SJCRH30 (cell line): ENCODE results near the gene B3GALT4. TPM values are rescaled to one million over a fixed set of nuclear protein-coding genes. Genes with fewer than 3 reads are reported as not detected.

Experiments used
- DNase-seq, 2 experiments: peaks; one replicate each; pipeline ENCODE4 v3.0.0-alpha.2; 2015 to 2020
- H3K27ac ChIP-seq: fragments of 250-450 bp; sonication (Bioruptor Pico); 2 replicates; pipeline ENCODE4 v1.5.1; 2020; ENCODE audit warnings: mild to moderate bottlenecking, moderate library complexity
- H3K27me3 ChIP-seq: fragments of 250-450 bp; sonication (Bioruptor Pico); 2 replicates; pipeline ENCODE4 v1.5.1; 2020; ENCODE audit warnings: mild to moderate bottlenecking, moderate library complexity
- H3K36me3 ChIP-seq: fragments of 250-450 bp; sonication (Bioruptor Pico); 2 replicates; pipeline ENCODE4 v1.5.1; 2020; ENCODE audit warnings: mild to moderate bottlenecking, moderate library complexity
- H3K4me1 ChIP-seq: fragments of 250-450 bp; sonication (Bioruptor Pico); 2 replicates; pipeline ENCODE4 v1.5.1; 2020; ENCODE audit warnings: mild to moderate bottlenecking, moderate library complexity
- H3K4me3 ChIP-seq: fragments of 250-450 bp; sonication (Bioruptor Pico); 2 replicates; pipeline ENCODE4 v1.5.1; 2020; ENCODE audit warnings: mild to moderate bottlenecking, moderate library complexity
- H3K9me3 ChIP-seq: fragments of 250-450 bp; sonication (Bioruptor Pico); replicated peaks from 2 replicates; pipeline ENCODE4 v1.5.1; 2020; ENCODE audit warnings: mild to moderate bottlenecking, moderate library complexity
- total RNA-seq: library from RNA; depleted of rRNA; stranded (reverse); fragments of >200 nt; shearing (Covaris generic); gene quantifications from 2 replicates; pipeline ENCODE4 v1.2.3, GENCODE V29; 2014; rRNA removed

The B3GALT4 gene
- total RNA-seq, result 0.84 and 0.95 TPM in 2 replicates

- H3K36me3 ChIP-seq, result peaks cover 61% of the 10 kb centered on the region
- H3K4me3 ChIP-seq, result no peak within 1 kb of the TSS
- no peaks in the 10 kb centered on the region for H3K27me3 ChIP-seq
- H3K27ac ChIP-seq, result no peak within 1 kb of the TSS
- peaks cover 7% of the 10 kb centered on the region for H3K4me1 ChIP-seq
- no peaks in the 10 kb centered on the region for H3K9me3 ChIP-seq
- DNase-seq, result peak; percentile 42 to 43
Measured at GRCh38 chr6:33276864-33277662, at the start of gene B3GALT4. Gene B3GALT4, plus strand, starts transcription at chr6:33277123. Its CDS starts 297 bp downstream, at chr6:33277420.

DNA sequence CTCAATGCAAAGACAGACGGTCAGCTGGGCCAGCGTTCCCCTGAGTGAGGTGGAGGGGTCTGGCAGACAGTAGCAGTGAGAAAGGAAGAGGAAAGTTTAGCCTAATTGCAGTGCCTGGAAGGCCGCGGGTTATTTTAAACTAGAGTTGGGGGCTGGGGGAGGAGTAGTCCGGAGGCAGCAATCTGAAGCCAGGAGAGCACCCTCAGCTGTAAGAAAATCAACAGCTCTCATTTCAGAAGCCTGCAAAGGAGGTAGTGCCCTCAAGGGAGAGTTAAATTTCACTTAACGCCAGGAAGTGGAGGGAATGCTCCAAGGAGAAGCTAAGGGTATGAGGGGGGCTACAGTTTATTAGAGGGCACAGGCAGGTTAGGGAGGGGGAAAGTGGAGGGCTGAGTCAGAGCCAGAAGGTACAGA is 41.7 kb upstream of the B3GALT4 start:
- Histone ChIP-seq H3K36me3 (no peaks in the 10 kb centered on the region), H3K9me3 (no peaks in the 10 kb centered on the region), H3K27me3 (no peaks in the 10 kb centered on the region; the same call in 1 of the 2 replicates), H3K4me3 (no peak overlapping the region), H3K27ac (no peak overlapping the region), H3K4me1 (no peaks in the 10 kb centered on the region)
- DNase-seq, result no peak

DNA sequence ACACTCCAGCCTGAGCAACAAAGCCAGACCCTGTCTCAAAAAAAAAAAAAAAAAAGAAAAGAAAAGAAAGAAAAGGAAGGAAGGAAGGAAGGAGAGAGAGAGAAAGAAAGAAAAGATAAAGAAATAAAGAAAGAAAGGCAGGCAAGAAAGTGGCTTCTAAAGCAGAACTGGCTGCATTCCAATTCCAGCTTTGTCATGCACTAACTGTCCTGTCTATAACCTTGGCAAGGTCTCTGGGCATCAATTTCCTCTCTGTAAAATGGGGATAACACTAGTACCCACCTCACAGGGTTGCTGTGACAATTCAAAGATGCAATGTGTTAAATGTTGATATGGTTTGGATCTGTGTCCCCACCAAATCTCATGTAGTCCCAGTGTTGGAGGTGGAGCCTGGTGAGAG is 40.6 kb upstream of the B3GALT4 start:
- Histone ChIP-seq H3K36me3 (no peaks in the 10 kb centered on the region), H3K4me3 (no peak overlapping the region), H3K4me1 (no peaks in the 10 kb centered on the region), H3K27ac (no peak overlapping the region), H3K9me3 (no peaks in the 10 kb centered on the region), H3K27me3 (no peaks in the 10 kb centered on the region; the same call in 1 of the 2 replicates)
- no peak for DNase-seq

DNA sequence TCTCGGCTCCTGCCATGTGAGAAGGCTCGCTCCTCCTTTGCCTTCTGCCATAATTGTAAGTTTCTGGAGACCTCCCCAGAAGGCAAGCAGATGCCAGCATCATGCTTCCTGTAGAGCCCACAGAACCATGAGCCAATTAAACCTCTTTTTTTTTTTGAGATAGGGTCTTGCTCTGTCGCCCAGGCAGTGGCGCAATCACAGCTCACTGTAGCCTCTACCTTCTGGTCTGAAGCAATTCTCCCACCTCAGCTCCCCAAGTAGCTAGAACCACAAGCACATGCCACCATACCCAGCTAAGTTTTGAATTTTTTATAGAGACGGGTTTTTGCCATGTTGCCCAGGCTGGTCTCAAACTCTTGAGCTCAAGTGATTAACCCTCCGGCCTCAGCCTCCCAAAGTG is 40.1 kb upstream of the B3GALT4 start:
- H3K4me1 ChIP-seq, result no peaks in the 10 kb centered on the region
- peaks cover under 1% of the 10 kb centered on the region; the same call in 1 of the 2 replicates for H3K27me3 ChIP-seq
- H3K9me3 ChIP-seq, result no peaks in the 10 kb centered on the region
- DNase-seq, result no peak
- no peak overlapping the region for H3K27ac ChIP-seq
- no peak overlapping the region for H3K4me3 ChIP-seq
- no peaks in the 10 kb centered on the region for H3K36me3 ChIP-seq

- no peak overlapping the region for H3K27ac ChIP-seq
- H3K4me1 ChIP-seq, result no peaks in the 10 kb centered on the region
Measured at GRCh38 chr6:33237741-33238140, 39.2 kb upstream of the B3GALT4 start.

DNA sequence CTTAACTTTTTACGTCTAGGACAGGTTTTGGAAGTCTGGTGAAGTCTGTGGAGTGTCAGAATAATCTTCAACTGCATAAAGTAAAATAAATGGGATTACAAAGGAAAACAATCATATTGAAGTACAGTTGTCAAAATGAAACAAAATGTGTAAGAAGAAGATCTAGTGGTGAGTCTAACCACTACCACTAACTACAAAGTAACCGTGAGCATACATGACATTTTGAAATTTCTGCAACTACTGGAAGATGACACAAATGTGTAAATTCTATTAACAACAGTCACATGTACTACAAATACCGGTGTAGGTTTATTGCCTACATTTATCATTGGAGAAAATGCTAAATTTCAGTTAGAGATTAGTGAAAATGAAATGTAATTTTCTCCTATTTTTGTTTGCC is 35.0 kb upstream of the B3GALT4 start:
- H3K36me3 ChIP-seq, result no peaks in the 10 kb centered on the region
- no peaks in the 10 kb centered on the region for H3K9me3 ChIP-seq
- no peak for DNase-seq
- no peak overlapping the region for H3K4me3 ChIP-seq
- H3K27me3 ChIP-seq, result peaks cover 3% of the 10 kb centered on the region; the same call in 1 of the 2 replicates
- H3K4me1 ChIP-seq, result no peaks in the 10 kb centered on the region
- H3K27ac ChIP-seq, result no peak overlapping the region

More at GRCh38 chr6:33237741-33238140, 39.2 kb upstream of the B3GALT4 start:
- DNase-seq, result no peak
- Histone ChIP-seq H3K4me3 (no peak overlapping the region), H3K9me3 (no peaks in the 10 kb centered on the region), H3K36me3 (no peaks in the 10 kb centered on the region), H3K27me3 (peaks cover 3% of the 10 kb centered on the region; the same call in 1 of the 2 replicates)

DNA sequence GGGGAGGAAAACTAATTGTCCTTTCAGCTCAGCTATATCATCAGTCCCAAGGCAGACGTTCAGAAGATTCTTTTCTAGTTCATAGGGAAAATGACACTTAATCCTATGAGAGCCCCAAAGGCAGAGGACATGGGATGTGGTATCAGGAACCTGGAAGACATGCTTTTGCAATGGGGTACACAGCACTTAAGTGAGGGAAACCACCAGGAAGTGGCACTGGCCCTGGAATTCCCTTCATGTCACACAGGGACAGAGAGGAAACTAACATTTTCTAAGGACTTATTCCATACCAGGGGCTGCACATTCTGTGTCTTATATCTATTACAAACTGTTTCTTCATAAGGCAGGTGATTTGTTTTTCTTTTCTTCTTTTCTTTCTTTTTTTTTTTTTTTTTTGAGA is 33.4 kb upstream of the B3GALT4 start:
- peaks cover 3% of the 10 kb centered on the region; the same call in 1 of the 2 replicates for H3K27me3 ChIP-seq
- no peaks in the 10 kb centered on the region for H3K36me3 ChIP-seq
- no peak overlapping the region for H3K27ac ChIP-seq
- H3K4me3 ChIP-seq, result no peak overlapping the region
- no peaks in the 10 kb centered on the region for H3K9me3 ChIP-seq
- H3K4me1 ChIP-seq, result no peaks in the 10 kb centered on the region; the same call in 1 of the 2 replicates
- DNase-seq, result no peak

- no peaks in the 10 kb centered on the region for H3K36me3 ChIP-seq
- DNase-seq, result peak; percentile 86 to 94
- H3K27me3 ChIP-seq, result no peaks in the 10 kb centered on the region
- H3K9me3 ChIP-seq, result no peaks in the 10 kb centered on the region
- H3K4me1 ChIP-seq, result no peaks in the 10 kb centered on the region; the same call in 1 of the 2 replicates
- H3K27ac ChIP-seq, result peak overlapping the region; percentile 65
- H3K4me3 ChIP-seq, result peak overlapping the region; percentile 64
Measured at GRCh38 chr6:33247977-33248642, 28.8 kb upstream of the B3GALT4 start.

- H3K4me3 ChIP-seq, result peak overlapping the region; percentile 64
- DNase-seq, result no peak
- H3K9me3 ChIP-seq, result no peaks in the 10 kb centered on the region
- H3K36me3 ChIP-seq, result no peaks in the 10 kb centered on the region
- peak overlapping the region; percentile 65 for H3K27ac ChIP-seq
- no peaks in the 10 kb centered on the region; the same call in 1 of the 2 replicates for H3K4me1 ChIP-seq
- no peaks in the 10 kb centered on the region for H3K27me3 ChIP-seq
Measured at GRCh38 chr6:33248643-33248931, 28.3 kb upstream of the B3GALT4 start.

DNA sequence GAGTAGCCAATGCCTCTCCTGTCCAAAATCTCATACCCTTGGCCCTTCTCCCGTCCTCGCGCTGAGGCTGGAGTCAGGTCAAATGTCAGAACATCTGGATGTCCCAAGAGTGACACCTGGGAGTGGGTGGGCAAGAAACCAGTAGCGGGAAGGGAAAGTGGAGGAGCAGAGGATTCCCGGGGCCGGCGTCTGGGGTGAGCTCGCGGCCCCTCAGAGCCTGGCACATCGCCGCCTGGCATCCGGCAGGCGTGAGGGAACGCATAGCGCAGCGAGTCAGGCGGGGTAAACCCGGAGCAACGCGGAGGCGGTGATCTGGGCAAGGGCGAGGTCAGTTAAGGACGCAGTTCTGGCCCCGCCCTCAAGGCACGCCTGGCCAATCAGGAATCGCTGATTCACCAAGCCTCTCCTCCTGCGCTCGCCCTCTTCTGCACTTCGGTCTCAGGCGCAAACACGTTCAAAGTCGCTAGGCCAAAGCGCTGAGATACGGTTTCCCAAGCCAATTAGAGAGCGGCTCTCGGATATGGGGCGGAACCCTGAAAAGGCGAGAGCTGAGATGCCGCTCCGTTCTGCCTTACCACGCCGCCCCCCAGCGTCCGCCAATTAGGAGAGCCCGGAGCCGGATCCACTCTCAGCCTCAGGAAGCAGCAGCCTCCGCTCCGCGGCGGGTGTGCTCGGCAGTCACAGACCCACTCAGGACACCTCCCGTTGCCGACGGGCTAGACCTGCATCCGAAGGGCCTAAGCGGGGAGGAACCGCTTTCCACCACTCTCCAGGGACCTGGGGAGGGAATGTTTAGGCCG is 27.8 kb upstream of the B3GALT4 start:
- Histone ChIP-seq H3K27me3 (no peaks in the 10 kb centered on the region), H3K4me3 (peak overlapping the region; percentile 64), H3K4me1 (no peaks in the 10 kb centered on the region; the same call in 1 of the 2 replicates), H3K9me3 (no peaks in the 10 kb centered on the region), H3K27ac (peak overlapping the region; percentile 65), H3K36me3 (no peaks in the 10 kb centered on the region)
- peak; percentile 98 to 99 for DNase-seq

DNA sequence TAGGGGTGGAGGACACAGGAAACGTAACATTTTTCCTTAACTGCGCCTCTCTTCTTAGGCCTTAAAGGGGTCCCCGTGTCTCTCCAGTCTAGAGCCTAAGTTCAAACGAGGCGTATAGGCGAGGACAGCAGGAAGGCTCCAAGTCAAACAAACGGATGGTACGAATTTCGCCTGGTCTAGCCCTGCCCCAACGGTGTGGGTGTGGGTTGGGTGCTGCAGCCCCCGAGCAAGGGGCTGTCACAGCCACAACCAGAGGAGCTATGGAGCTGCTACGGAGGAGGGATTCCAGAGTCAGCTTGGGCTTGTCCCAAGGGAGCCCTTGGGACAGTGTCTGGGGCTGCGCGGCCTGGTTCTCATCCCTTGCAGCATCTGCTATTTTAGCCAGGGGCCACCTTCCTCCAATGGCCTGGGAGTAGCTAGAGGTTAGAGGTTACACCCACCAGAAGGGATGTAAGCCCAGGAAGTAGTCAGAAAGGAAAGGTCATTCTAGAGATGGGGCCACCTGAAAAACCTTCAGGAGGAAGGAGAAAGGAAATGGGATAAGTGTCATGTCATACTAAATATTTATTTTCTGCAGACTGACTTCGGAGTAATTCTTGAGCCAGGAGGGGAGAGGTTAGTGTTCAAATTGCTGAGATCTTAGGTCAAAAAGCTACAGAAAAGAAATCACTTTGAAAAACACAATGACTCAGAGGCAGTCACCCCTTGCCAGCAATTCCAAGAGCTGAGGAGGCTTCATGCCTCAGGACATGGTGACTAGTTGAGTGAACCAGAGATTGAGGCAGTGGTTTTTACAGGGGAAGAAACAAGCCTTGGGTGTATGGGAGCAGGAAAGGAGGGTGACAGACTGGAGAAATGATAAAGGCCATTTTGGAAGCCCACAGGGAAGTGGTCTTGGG is 26.9 kb upstream of the B3GALT4 start:
- H3K27ac ChIP-seq, result peak overlapping the region; percentile 58
- no peaks in the 10 kb centered on the region for H3K36me3 ChIP-seq
- no peaks in the 10 kb centered on the region; the same call in 1 of the 2 replicates for H3K4me1 ChIP-seq
- H3K4me3 ChIP-seq, result peak overlapping the region; percentile 64
- H3K27me3 ChIP-seq, result no peaks in the 10 kb centered on the region
- peak in 1 of 2 experiments; percentile 26 for DNase-seq
- no peaks in the 10 kb centered on the region for H3K9me3 ChIP-seq

DNA sequence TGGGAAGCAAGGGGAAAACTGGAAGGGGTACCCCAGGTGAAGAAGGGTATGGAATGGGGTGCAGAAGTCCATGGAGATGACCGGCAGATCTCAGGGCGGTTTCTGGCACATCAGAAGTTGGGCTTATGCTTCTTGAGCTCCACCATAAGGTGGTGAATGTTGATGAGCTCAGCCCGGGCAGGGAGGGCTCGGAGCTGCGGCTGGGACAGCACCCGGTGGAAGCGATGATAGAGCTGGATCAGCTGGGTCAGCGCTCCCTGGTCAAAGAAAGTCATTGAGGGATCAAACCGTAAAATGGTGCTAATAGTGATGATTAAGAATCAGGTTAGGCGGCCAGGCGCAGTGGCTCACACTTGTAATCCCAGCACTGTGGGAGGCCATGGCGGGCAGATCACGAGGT is 26.2 kb upstream of the B3GALT4 start:
- Histone ChIP-seq H3K9me3 (no peaks in the 10 kb centered on the region), H3K4me1 (no peaks in the 10 kb centered on the region; the same call in 1 of the 2 replicates), H3K4me3 (no peak overlapping the region), H3K27ac (no peak overlapping the region), H3K36me3 (no peaks in the 10 kb centered on the region), H3K27me3 (no peaks in the 10 kb centered on the region)
- DNase-seq, result no peak

GRCh38 chr6:33251395-33252012 is 25.4 kb upstream of the B3GALT4 start:
- Histone ChIP-seq H3K4me3 (no peak overlapping the region), H3K27me3 (no peaks in the 10 kb centered on the region), H3K36me3 (no peaks in the 10 kb centered on the region), H3K9me3 (no peaks in the 10 kb centered on the region), H3K4me1 (no peaks in the 10 kb centered on the region; the same call in 1 of the 2 replicates), H3K27ac (no peak overlapping the region)
- DNase-seq, result no peak
